WTC11 (cell line): Measurements from ENCODE around the gene TPK1. TPM values are rescaled to one million over a fixed set of nuclear protein-coding genes. Genes with fewer than 3 reads are reported as not detected.

Experiments
- ATAC-seq: fragments of 200-7000 bp; cut with Tn5 transposase; 2 replicates; pipeline ENCODE4 v1.10.0; 2021; ENCODE audit warnings: mild to moderate bottlenecking, moderate library complexity
- CTCF ChIA-PET: fragments of 300-600 bp; sonication (Branson Sonifier 250); formaldehyde crosslinking; loops from one replicate; lab custom pipeline; 2021; ENCODE audit warnings: antibody characterized with exemption; lab: Charles Lee
- POLR2A ChIA-PET: fragments of 350-600 bp; sonication (Branson Sonifier 250); formaldehyde crosslinking; loops from one replicate; lab custom pipeline; 2021; ENCODE audit warnings: antibody characterized with exemption; lab: Charles Lee
- DNase-seq: peaks from one replicate; pipeline ENCODE4 v3.0.0; 2021; ENCODE audit warnings: low spot score
- H3K27ac Mint-ChIP-seq: 2 replicates; pipeline ENCODE4 v1.8.0; 2021; ENCODE audit warnings: mixed read lengths
- H3K27me3 Mint-ChIP-seq: 2 replicates; pipeline ENCODE4 v1.8.0; 2021; ENCODE audit warnings: low read depth, mild to moderate bottlenecking, moderate library complexity, mixed read lengths
- H3K36me3 Mint-ChIP-seq: 2 replicates; pipeline ENCODE4 v1.8.0; 2021; ENCODE audit warnings: mixed read lengths
- H3K4me1 Mint-ChIP-seq: 2 replicates; pipeline ENCODE4 v1.8.0; 2022; ENCODE audit warnings: mixed read lengths
- H3K4me3 Mint-ChIP-seq: 2 replicates; pipeline ENCODE4 v1.8.0; 2021; ENCODE audit warnings: mild to moderate bottlenecking, moderate library complexity, mixed read lengths
- H3K9me3 Mint-ChIP-seq: 2 replicates; pipeline ENCODE4 v1.8.0; 2021; ENCODE audit warnings: mixed read lengths
- AR ChIP-seq: fragments of 250-450 bp; sonication (Bioruptor Pico); IDR thresholded peaks from 2 replicates; pipeline ENCODE4 v1.9.0; 2021; ENCODE audit warnings: mild to moderate bottlenecking
- ATF1 ChIP-seq: sonication (generic); formaldehyde crosslinking; IDR thresholded peaks from 2 replicates; pipeline ENCODE4 v1.8.1; 2023; ENCODE audit warnings: mild to moderate bottlenecking, moderate library complexity, missing genetic modification reagents
- CDX4 ChIP-seq: fragments of 250-450 bp; sonication (Bioruptor Pico); IDR thresholded peaks from 2 replicates; pipeline ENCODE4 v1.9.0; 2021; ENCODE audit warnings: moderate library complexity, mild to moderate bottlenecking, inconsistent platforms, borderline replicate concordance
- ELF4 ChIP-seq: sonication (generic); formaldehyde crosslinking; IDR thresholded peaks from 2 replicates; pipeline ENCODE4 v1.8.1; 2022; ENCODE audit warnings: low read depth, mild to moderate bottlenecking, moderate library complexity, missing genetic modification reagents
- IRF2 ChIP-seq: sonication (generic); formaldehyde crosslinking; IDR thresholded peaks from 2 replicates; pipeline ENCODE4 v1.8.0; 2022; ENCODE audit warnings: low read depth, missing genetic modification reagents, borderline replicate concordance
- MAX ChIP-seq: sonication (generic); formaldehyde crosslinking; IDR thresholded peaks from 2 replicates; pipeline ENCODE4 v1.8.0; 2022; ENCODE audit warnings: mild to moderate bottlenecking, missing genetic modification reagents
- NFE2L1 ChIP-seq: sonication (generic); formaldehyde crosslinking; IDR thresholded peaks from 2 replicates; pipeline ENCODE4 v1.8.1; 2023; ENCODE audit warnings: missing genetic modification reagents
- NFYB ChIP-seq: sonication (generic); formaldehyde crosslinking; conservative IDR thresholded peaks from 2 replicates; pipeline ENCODE4 v1.8.0; 2022; ENCODE audit warnings: low read depth, missing genetic modification reagents
- PREB ChIP-seq: sonication (generic); formaldehyde crosslinking; IDR thresholded peaks from 2 replicates; pipeline ENCODE4 v1.8.1; 2022; ENCODE audit warnings: mild to moderate bottlenecking, missing genetic modification reagents, moderate library complexity, borderline replicate concordance
- TEAD4 ChIP-seq: sonication (generic); formaldehyde crosslinking; IDR thresholded peaks from 2 replicates; pipeline ENCODE4 v1.8.0; 2022; ENCODE audit warnings: mild to moderate bottlenecking, missing genetic modification reagents
- ZBTB43 ChIP-seq: sonication (generic); formaldehyde crosslinking; IDR thresholded peaks from 2 replicates; pipeline ENCODE4 v1.8.1; 2023; ENCODE audit warnings: mild to moderate bottlenecking, missing genetic modification reagents
- ZNF671 ChIP-seq: fragments of 250-450 bp; sonication (Bioruptor Pico); IDR thresholded peaks from 2 replicates; pipeline ENCODE4 v1.8.0; 2021; ENCODE audit warnings: mild to moderate bottlenecking
- total RNA-seq: library from RNA; stranded (reverse); gene quantifications from 3 replicates; pipeline ENCODE4 v1.2.3, GENCODE V29; 2021

TPK1 gene
- total RNA-seq, 1 experiment from 2014 or later, result 2.7 TPM

GRCh38 chr7:144474363-144474762 is 361.5 kb downstream of the TPK1 start (continued):
- TF ChIP-seq PREB (CRISPR knock-in tag), result no peak

GRCh38 chr7:144473908-144474307 is 361.9 kb downstream of the TPK1 start:
- ChIA-PET POLR2A (no interaction called here), CTCF (interaction anchor here (0.7 kb wide), 1 partner anchor 29 kb away, joined by 3 read pairs; no protein-coding TSS in a partner anchor)
- no peak overlapping the region for H3K4me3 Mint-ChIP-seq
- ATAC-seq, result no peak
- H3K4me1 Mint-ChIP-seq, result peaks cover 26% of the 10 kb centered on the region
- H3K36me3 Mint-ChIP-seq, result no peaks in the 10 kb centered on the region
- no peak overlapping the region for H3K27ac Mint-ChIP-seq
- no peaks in the 10 kb centered on the region for H3K27me3 Mint-ChIP-seq
- no peak for TF ChIP-seq ZNF671 (CRISPR knock-in tag)
- TF ChIP-seq ZBTB43, result no peak
- TF ChIP-seq NFE2L1 (CRISPR knock-in tag), result no peak
- no peak for TF ChIP-seq CDX4
- TF ChIP-seq PREB (CRISPR knock-in tag), result no peak
- no peak for TF ChIP-seq IRF2
- no peak for TF ChIP-seq ATF1 (CRISPR knock-in tag)
- no peak for TF ChIP-seq ELF4 (CRISPR knock-in tag)
- no peak for TF ChIP-seq TEAD4 (CRISPR knock-in tag)
- DNase-seq, result no peak
- H3K9me3 Mint-ChIP-seq, result no peaks in the 10 kb centered on the region

- DNase-seq, result no peak
- no peak for ATAC-seq
- CTCF ChIA-PET, result interaction anchor here (0.5 kb wide), 1 partner anchor 39 kb away, joined by 4 read pairs; no protein-coding TSS in a partner anchor
- no peaks in the 10 kb centered on the region for H3K27me3 Mint-ChIP-seq
- no peak for TF ChIP-seq MAX (CRISPR knock-in tag)
- TF ChIP-seq, all 79 proteins: peak for 0
- peaks cover 3% of the 10 kb centered on the region for H3K4me1 Mint-ChIP-seq
- no peak overlapping the region for H3K27ac Mint-ChIP-seq
- no peaks in the 10 kb centered on the region for H3K36me3 Mint-ChIP-seq
- H3K9me3 Mint-ChIP-seq, result no peaks in the 10 kb centered on the region
- POLR2A ChIA-PET, result no interaction called here
- H3K4me3 Mint-ChIP-seq, result no peak overlapping the region
Observed at GRCh38 chr7:144470078-144470477, 365.8 kb downstream of the TPK1 start.

GRCh38 chr7:144468990-144469732 is 366.7 kb downstream of the TPK1 start:
- Mint-ChIP-seq H3K36me3 (no peaks in the 10 kb centered on the region), H3K4me1 (no peaks in the 10 kb centered on the region), H3K4me3 (no peak overlapping the region), H3K9me3 (peaks cover under 1% of the 10 kb centered on the region; the same call in 1 of the 2 replicates), H3K27me3 (no peaks in the 10 kb centered on the region), H3K27ac (no peak overlapping the region)
- ATAC-seq (no peak), DNase-seq (no peak)
- ChIA-PET POLR2A (no interaction called here), CTCF (no interaction called here)
- TF ChIP-seq NFYB (CRISPR knock-in tag) (no peak), AR (CRISPR knock-in tag) (no peak)
